CD4-positive, CD25-positive, alpha-beta regulatory T cell (primary cell): ENCODE measurements around the gene ZNF648. TPM values are rescaled to one million over a fixed set of nuclear protein-coding genes. Genes with fewer than 3 reads are reported as not detected.

Experiments used
- ATAC-seq, 2 donors: fragments of 150-1000 bp; cut with Tn5 transposase; one replicate each; pipeline ENCODE4 v1.10.0; 2021; ENCODE audit warnings: low read depth in 2 of 2, moderate number of reproducible peaks in 2 of 2, moderate library complexity in 1 of 2
- DNase-seq, 3 donors: peaks; one replicate each; pipeline versions ENCODE4 v3.0.0 to v3.0.0-alpha.2; 2012 to 2022; ENCODE audit warnings: mixed read lengths in 1 of 3
- H3K27ac ChIP-seq: one replicate; pipeline ENCODE4 v1.7.0; 2013; ENCODE audit warnings: mild to moderate bottlenecking, low read length; ENCODE audit not compliant: insufficient read depth, poor library complexity, severe bottlenecking
- H3K27me3 ChIP-seq: one replicate; pipeline ENCODE4 v1.7.0; 2013; ENCODE audit warnings: low read length; ENCODE audit not compliant: control insufficient read depth, insufficient read depth
- H3K36me3 ChIP-seq: one replicate; pipeline ENCODE4 v1.7.0; 2013; ENCODE audit warnings: mild to moderate bottlenecking, low read length, moderate library complexity; ENCODE audit not compliant: control insufficient read depth, insufficient read depth
- H3K4me1 ChIP-seq: 2 replicates; pipeline ENCODE4 v1.7.0; 2013; ENCODE audit warnings: mild to moderate bottlenecking, low read length; ENCODE audit not compliant: insufficient read depth, control insufficient read depth, poor library complexity, severe bottlenecking
- H3K4me3 ChIP-seq: one replicate; pipeline ENCODE4 v1.7.0; 2013; ENCODE audit warnings: low read depth, mild to moderate bottlenecking, low read length, moderate library complexity
- H3K9me3 ChIP-seq, 2 experiments: 1 replicate in 1 of 2; 2 replicates in 1 of 2; pipeline ENCODE4 v1.7.0; 2013; ENCODE audit warnings: low read length in 2 of 2, mild to moderate bottlenecking in 1 of 2, moderate library complexity in 1 of 2; ENCODE audit not compliant: control insufficient read depth in 2 of 2
- H3K27ac Mint-ChIP-seq, 3 donors: one replicate each; pipeline ENCODE4 v1.8.0; 2020 to 2022; ENCODE audit warnings: mild to moderate bottlenecking in 3 of 3, mixed read lengths in 3 of 3, moderate library complexity in 2 of 3
- H3K27me3 Mint-ChIP-seq: one replicate; pipeline ENCODE4 v1.8.0; 2022; ENCODE audit warnings: mild to moderate bottlenecking, mixed read lengths
- H3K36me3 Mint-ChIP-seq: one replicate; pipeline ENCODE4 v1.8.0; 2020; ENCODE audit warnings: mixed read lengths
- H3K4me1 Mint-ChIP-seq, 4 donors: one replicate each; pipeline ENCODE4 v1.8.0; 2020 to 2022; ENCODE audit warnings: mixed read lengths in 4 of 4, mild to moderate bottlenecking in 1 of 4
- H3K4me3 Mint-ChIP-seq, 4 donors: one replicate each; pipeline ENCODE4 v1.8.0; 2020 to 2022; ENCODE audit warnings: mild to moderate bottlenecking in 4 of 4, mixed read lengths in 4 of 4, moderate library complexity in 3 of 4
- H3K9me3 Mint-ChIP-seq, 7 donors: one replicate each; pipeline ENCODE4 v1.8.0; 2020 to 2022; ENCODE audit warnings: mixed read lengths in 7 of 7, mild to moderate bottlenecking in 3 of 7, moderate library complexity in 2 of 7
- polyA plus RNA-seq, 4 donors: library from polyadenylated mRNA; unstranded; fragments of 300-500 nt; fragmentation: Illumina TruSeq; gene quantifications; one replicate each; pipeline ENCODE4 v1.2.3, GENCODE V29; 2021
- total RNA-seq: library from RNA; stranded (reverse); gene quantifications from one replicate; pipeline ENCODE4 v1.2.3, GENCODE V29; 2022

The ZNF648 gene
- total and polyA plus RNA-seq, 5 donors from 2014 or later = 0.28 TPM; not detected in 4

GRCh38 chr1:182086136-182086535 lies 24.6 kb upstream of the ZNF648 start:
- Histone ChIP-seq H3K9me3 (no peaks in the 10 kb centered on the region), H3K4me3 (no peak overlapping the region), H3K27me3 (no peaks in the 10 kb centered on the region), H3K36me3 (no peaks in the 10 kb centered on the region), H3K4me1 (peaks cover 36% of the 10 kb centered on the region), H3K27ac (no peak overlapping the region)
- no peaks in the 10 kb centered on the region for H3K36me3 Mint-ChIP-seq
- no peaks in the 10 kb centered on the region for H3K9me3 Mint-ChIP-seq
- DNase-seq (no peak), ATAC-seq (no peak)
- H3K4me3 Mint-ChIP-seq = peak overlapping the region in 1 of 4 donors; percentile 73
- peak overlapping the region; percentile 51 to 72 (median 54) for H3K27ac Mint-ChIP-seq
- H3K4me1 Mint-ChIP-seq = peaks cover 0 to 50% (median 21%) of the 10 kb centered on the region in 4 donors
- H3K27me3 Mint-ChIP-seq = no peaks in the 10 kb centered on the region

- H3K4me3 ChIP-seq = no peak overlapping the region
- H3K36me3 ChIP-seq = no peaks in the 10 kb centered on the region
- no peak overlapping the region for H3K27ac ChIP-seq
- no peak for ATAC-seq
- no peaks in the 10 kb centered on the region for H3K36me3 Mint-ChIP-seq
- DNase-seq = no peak
- no peaks in the 10 kb centered on the region for H3K9me3 ChIP-seq
- no peaks in the 10 kb centered on the region for H3K27me3 ChIP-seq
- peak overlapping the region; percentile 51 to 66 (median 54) for H3K27ac Mint-ChIP-seq
- peaks cover 36% of the 10 kb centered on the region for H3K4me1 ChIP-seq
- H3K9me3 Mint-ChIP-seq = no peaks in the 10 kb centered on the region
- no peak overlapping the region for H3K4me3 Mint-ChIP-seq
- H3K27me3 Mint-ChIP-seq = no peaks in the 10 kb centered on the region
- H3K4me1 Mint-ChIP-seq = peaks cover 0 to 50% (median 21%) of the 10 kb centered on the region in 4 donors
Observed at GRCh38 chr1:182085726-182086125, 24.2 kb upstream of the ZNF648 start.

- Mint-ChIP-seq H3K4me3 (peak overlapping the region in 2 of 4 donors; percentile 7 to 16), H3K9me3 (no peaks in the 10 kb centered on the region), H3K27me3 (no peaks in the 10 kb centered on the region), H3K27ac (peak overlapping the region; percentile 54 to 67 (median 63)), H3K36me3 (no peaks in the 10 kb centered on the region), H3K4me1 (peaks cover 0 to 50% (median 21%) of the 10 kb centered on the region in 4 donors)
- Histone ChIP-seq H3K36me3 (no peaks in the 10 kb centered on the region), H3K4me3 (no peak overlapping the region), H3K27ac (no peak overlapping the region), H3K9me3 (no peaks in the 10 kb centered on the region), H3K4me1 (peaks cover 36% of the 10 kb centered on the region), H3K27me3 (no peaks in the 10 kb centered on the region)
- DNase-seq = peak; percentile 50 to 91 (median 67)
- ATAC-seq = peak; percentile 81 to 83
Observed at GRCh38 chr1:182084487-182085316, 23.2 kb upstream of the ZNF648 start.

- peaks cover 0 to 44% (median 21%) of the 10 kb centered on the region in 4 donors for H3K4me1 Mint-ChIP-seq
- ATAC-seq = no peak
- no peaks in the 10 kb centered on the region for H3K27me3 ChIP-seq
- H3K36me3 Mint-ChIP-seq = no peaks in the 10 kb centered on the region
- no peaks in the 10 kb centered on the region for H3K27me3 Mint-ChIP-seq
- no peak for DNase-seq
- no peak overlapping the region for H3K27ac Mint-ChIP-seq
- H3K27ac ChIP-seq = no peak overlapping the region
- H3K9me3 Mint-ChIP-seq = no peaks in the 10 kb centered on the region
- no peak overlapping the region for H3K4me3 ChIP-seq
- H3K36me3 ChIP-seq = no peaks in the 10 kb centered on the region
- H3K4me3 Mint-ChIP-seq = no peak overlapping the region
- H3K4me1 ChIP-seq = peaks cover 36% of the 10 kb centered on the region
- no peaks in the 10 kb centered on the region for H3K9me3 ChIP-seq
Observed at GRCh38 chr1:182083851-182084486, 22.5 kb upstream of the ZNF648 start.

GRCh38 chr1:182080955-182081582 lies 19.6 kb upstream of the ZNF648 start:
- Histone ChIP-seq H3K9me3 (no peaks in the 10 kb centered on the region), H3K27me3 (no peaks in the 10 kb centered on the region), H3K27ac (no peak overlapping the region), H3K36me3 (no peaks in the 10 kb centered on the region), H3K4me3 (no peak overlapping the region), H3K4me1 (peaks cover 10% of the 10 kb centered on the region)
- H3K9me3 Mint-ChIP-seq = no peaks in the 10 kb centered on the region
- H3K4me3 Mint-ChIP-seq = no peak overlapping the region
- no peaks in the 10 kb centered on the region for H3K27me3 Mint-ChIP-seq
- no peaks in the 10 kb centered on the region for H3K36me3 Mint-ChIP-seq
- H3K27ac Mint-ChIP-seq = no peak overlapping the region
- DNase-seq (peak in 1 of 3 donors; percentile 73), ATAC-seq (no peak)
- H3K4me1 Mint-ChIP-seq = peaks cover 0 to 16% (median 7%) of the 10 kb centered on the region in 4 donors

- Mint-ChIP-seq H3K9me3 (no peaks in the 10 kb centered on the region), H3K4me3 (no peak overlapping the region), H3K27me3 (no peaks in the 10 kb centered on the region), H3K4me1 (peaks cover 0 to 7% (median 5%) of the 10 kb centered on the region in 4 donors), H3K27ac (no peak overlapping the region), H3K36me3 (no peaks in the 10 kb centered on the region)
- Histone ChIP-seq H3K4me3 (no peak overlapping the region), H3K9me3 (no peaks in the 10 kb centered on the region), H3K27ac (no peak overlapping the region), H3K36me3 (no peaks in the 10 kb centered on the region), H3K27me3 (no peaks in the 10 kb centered on the region), H3K4me1 (peaks cover 8% of the 10 kb centered on the region)
- no peak for DNase-seq
- no peak for ATAC-seq
Observed at GRCh38 chr1:182080040-182080439, 18.5 kb upstream of the ZNF648 start.

- Histone ChIP-seq H3K9me3 (no peaks in the 10 kb centered on the region), H3K27me3 (peaks cover 10% of the 10 kb centered on the region), H3K4me1 (no peaks in the 10 kb centered on the region), H3K4me3 (no peak overlapping the region), H3K36me3 (no peaks in the 10 kb centered on the region), H3K27ac (no peak overlapping the region)
- no peak overlapping the region for H3K27ac Mint-ChIP-seq
- no peaks in the 10 kb centered on the region for H3K4me1 Mint-ChIP-seq
- peaks cover 23% of the 10 kb centered on the region for H3K27me3 Mint-ChIP-seq
- no peak overlapping the region for H3K4me3 Mint-ChIP-seq
- no peak for ATAC-seq
- no peak for DNase-seq
- H3K9me3 Mint-ChIP-seq = peaks cover 0 to 2% (median 0%) of the 10 kb centered on the region in 7 donors
- no peaks in the 10 kb centered on the region for H3K36me3 Mint-ChIP-seq
Observed at GRCh38 chr1:182071924-182072323, 10.4 kb upstream of the ZNF648 start.
